ENCODE measurements around the gene UGT1A10.

The UGT1A10 gene

GRCh38 chr2:233673896-233674295 is 37.6 kb downstream of the UGT1A10 start:
- H3K4me3 ChIP-seq (ENCODE audit: low read depth, low read length) = no peak overlapping the region
- no peak for DNase-seq (ENCODE audit: low read depth)
- TF ChIP-seq POLR2A (IDR thresholded peaks at IDR 0.05; ENCODE audit: extremely low read depth, insufficient read length) (no peak), MAX (IDR thresholded peaks at IDR 0.05; ENCODE audit: low read depth, low read length) (no peak), CTCF (IDR thresholded peaks at IDR 0.05; ENCODE audit: low read depth, low read length) (no peak)

GRCh38 chr2:233674314-233674713 is 38.1 kb downstream of the UGT1A10 start:
- DNase-seq (ENCODE audit: low read depth) = no peak
- TF ChIP-seq POLR2A (IDR thresholded peaks at IDR 0.05; ENCODE audit: extremely low read depth, insufficient read length) = no peak
- no peak for TF ChIP-seq MYC (IDR thresholded peaks at IDR 0.05; ENCODE audit: low read depth, low read length)
- TF ChIP-seq MAX (IDR thresholded peaks at IDR 0.05; ENCODE audit: low read depth, low read length) = no peak
- no peak for TF ChIP-seq CTCF (IDR thresholded peaks at IDR 0.05; ENCODE audit: low read depth, low read length)
- no peak overlapping the region for H3K4me3 ChIP-seq (ENCODE audit: low read depth, low read length)

- TF ChIP-seq POLR2A (IDR thresholded peaks at IDR 0.05; ENCODE audit: extremely low read depth, insufficient read length) (no peak), MAX (IDR thresholded peaks at IDR 0.05; ENCODE audit: low read depth, low read length) (no peak), MYC (IDR thresholded peaks at IDR 0.05; ENCODE audit: low read depth, low read length) (no peak), CTCF (IDR thresholded peaks at IDR 0.05; ENCODE audit: low read depth, low read length) (no peak)
- DNase-seq (ENCODE audit: low read depth) = no peak
- no peak overlapping the region for H3K4me3 ChIP-seq (ENCODE audit: low read depth, low read length)
Observed at GRCh38 chr2:233674995-233675394, 38.7 kb downstream of the UGT1A10 start.

GRCh38 chr2:233676046-233676445 is 39.8 kb downstream of the UGT1A10 start:
- TF ChIP-seq MYC (IDR thresholded peaks at IDR 0.05; ENCODE audit: low read depth, low read length) (no peak), POLR2A (IDR thresholded peaks at IDR 0.05; ENCODE audit: extremely low read depth, insufficient read length) (no peak), CTCF (IDR thresholded peaks at IDR 0.05; ENCODE audit: low read depth, low read length) (no peak), MAX (IDR thresholded peaks at IDR 0.05; ENCODE audit: low read depth, low read length) (no peak)
- no peak for DNase-seq (ENCODE audit: low read depth)
- H3K4me3 ChIP-seq (ENCODE audit: low read depth, low read length) = no peak overlapping the region

GRCh38 chr2:233679196-233679595 is 42.9 kb downstream of the UGT1A10 start:
- no peak for DNase-seq (ENCODE audit: low read depth)
- no peak overlapping the region for H3K4me3 ChIP-seq (ENCODE audit: low read depth, low read length)
- TF ChIP-seq MAX (IDR thresholded peaks at IDR 0.05; ENCODE audit: low read depth, low read length) (no peak), CTCF (IDR thresholded peaks at IDR 0.05; ENCODE audit: low read depth, low read length) (no peak), MYC (IDR thresholded peaks at IDR 0.05; ENCODE audit: low read depth, low read length) (no peak), POLR2A (IDR thresholded peaks at IDR 0.05; ENCODE audit: extremely low read depth, insufficient read length) (no peak)
